Stimulated activated CD4-positive, alpha-beta T cell treated with anti-CD3 and anti-CD28 coated beads, Interleukin-12 subunit alpha, Interleukin-12 subunit beta, amount 100 ng/mL, for 4 hours (primary cell): ENCODE data around the gene NEK4.
A peak's percentile ranks its signal among the peaks of the same experiment; 100 is the strongest.
"Not testable (repeated sequence)": the region's sequence is repeated elsewhere in the genome, so short reads cannot be mapped to it uniquely, and the experiment has no call there.

Experiments
- DNase-seq: peaks from one replicate; pipeline ENCODE4 v3.0.0-alpha.2; 2020

NEK4 gene

DNA sequence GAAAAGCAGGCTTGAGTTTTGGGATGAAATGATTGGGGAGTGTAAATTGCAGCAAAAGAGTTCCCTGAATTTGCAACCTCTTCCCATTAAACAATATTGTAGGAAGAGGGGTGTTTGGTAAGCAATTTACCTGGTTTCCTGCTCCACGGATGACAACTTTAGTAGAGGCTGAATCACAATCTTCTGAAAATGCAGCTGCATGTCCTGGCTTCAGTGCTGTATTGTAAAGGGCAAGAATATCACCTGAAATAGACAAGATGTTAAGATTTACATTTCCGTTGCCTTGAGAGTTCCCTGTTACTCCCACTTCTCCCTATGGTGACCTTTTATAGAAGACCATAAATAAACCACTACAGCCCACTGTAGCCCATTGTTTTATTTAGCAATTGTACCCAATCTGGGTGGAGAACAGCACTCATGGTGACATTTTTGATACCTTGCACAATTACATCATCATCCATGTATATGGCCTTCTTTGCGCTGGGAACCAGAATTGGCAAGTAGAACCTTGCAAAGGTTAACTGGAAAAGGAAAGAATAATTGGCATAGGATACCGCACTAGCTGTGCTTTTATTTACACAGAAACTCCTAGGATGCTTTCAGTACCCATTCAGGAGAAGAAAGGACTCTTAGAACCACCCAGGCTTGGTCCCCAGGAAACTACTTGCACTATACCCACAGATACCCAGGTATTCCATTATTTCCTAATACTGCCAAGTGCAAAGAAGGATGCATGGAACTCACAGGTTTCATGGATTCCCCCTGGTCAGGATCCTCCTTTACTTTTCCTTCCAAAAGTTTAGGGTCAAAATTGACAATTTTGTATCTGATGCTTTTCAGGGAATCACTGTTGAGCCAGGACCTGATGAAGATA lies 74.7 kb downstream of the NEK4 start:
- DNase-seq = no peak

DNA sequence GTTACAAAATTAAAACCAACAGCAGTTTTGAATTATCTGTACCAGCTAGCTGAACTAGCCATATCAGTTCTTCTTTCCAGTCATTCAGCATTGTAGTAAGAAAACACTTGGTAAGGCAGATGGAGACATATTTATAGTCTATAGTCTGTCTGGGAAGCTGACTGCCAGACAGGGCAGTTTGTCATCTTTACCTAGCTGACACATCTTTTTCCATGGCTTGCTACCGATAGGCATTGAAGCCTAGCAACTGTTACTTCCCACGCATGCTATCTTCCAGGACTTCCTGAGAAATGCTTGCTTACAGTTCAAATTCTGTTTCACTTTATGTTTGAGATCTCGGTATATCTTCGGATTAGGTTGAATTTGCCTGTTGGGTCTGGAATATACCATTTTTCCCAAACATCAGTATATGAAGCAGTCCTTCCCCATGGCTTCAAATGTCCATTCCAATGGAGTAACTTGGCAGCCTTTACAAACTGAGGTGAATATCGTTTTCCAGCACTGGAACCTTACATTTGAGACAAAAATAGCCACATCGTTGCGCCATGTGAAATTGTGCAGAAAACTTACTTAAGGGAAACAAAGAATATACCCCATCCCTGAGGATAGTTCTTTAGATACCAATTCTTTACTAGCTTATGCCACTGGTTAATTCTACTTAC lies 76.1 kb downstream of the NEK4 start:
- no peak for DNase-seq

DNA sequence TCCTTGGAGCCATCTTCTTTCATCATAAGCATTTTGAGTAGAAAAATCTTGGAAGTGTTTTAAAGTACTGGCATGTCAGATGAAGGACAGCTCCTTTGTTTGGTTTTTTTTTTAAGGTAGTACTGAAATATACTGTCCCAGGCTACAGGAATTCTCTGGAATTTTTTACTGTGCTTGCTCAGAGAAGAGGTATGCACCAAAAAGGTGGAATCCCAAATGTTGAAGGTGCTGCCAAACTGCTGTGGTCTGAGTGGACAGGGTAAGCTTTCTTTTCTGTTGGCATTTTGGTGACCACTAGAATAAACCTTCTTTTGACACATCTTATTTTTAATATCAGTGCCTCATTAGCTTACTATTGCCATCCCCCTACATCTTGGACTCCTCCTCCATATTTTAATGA lies 77.7 kb downstream of the NEK4 start:
- DNase-seq = no peak

DNA sequence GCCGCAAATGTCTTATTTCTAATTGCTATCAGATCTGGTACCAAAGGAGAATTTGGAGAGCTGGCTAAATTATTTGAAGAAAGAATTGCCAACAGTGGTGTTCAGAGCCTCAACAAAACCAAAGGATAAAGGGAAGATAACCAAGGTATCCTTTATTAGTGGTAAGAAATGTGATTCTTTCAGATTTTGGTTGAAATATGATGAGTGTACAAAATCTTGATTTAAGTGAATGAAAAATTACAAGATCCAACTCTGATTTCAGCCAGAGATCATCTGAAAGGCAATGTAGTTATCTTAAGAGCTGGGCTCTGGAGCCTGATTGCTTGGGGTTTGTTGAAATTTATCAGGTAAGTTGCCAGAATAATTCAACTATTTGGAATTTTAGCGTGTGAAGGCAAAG lies 80.2 kb downstream of the NEK4 start:
- no peak for DNase-seq

DNA sequence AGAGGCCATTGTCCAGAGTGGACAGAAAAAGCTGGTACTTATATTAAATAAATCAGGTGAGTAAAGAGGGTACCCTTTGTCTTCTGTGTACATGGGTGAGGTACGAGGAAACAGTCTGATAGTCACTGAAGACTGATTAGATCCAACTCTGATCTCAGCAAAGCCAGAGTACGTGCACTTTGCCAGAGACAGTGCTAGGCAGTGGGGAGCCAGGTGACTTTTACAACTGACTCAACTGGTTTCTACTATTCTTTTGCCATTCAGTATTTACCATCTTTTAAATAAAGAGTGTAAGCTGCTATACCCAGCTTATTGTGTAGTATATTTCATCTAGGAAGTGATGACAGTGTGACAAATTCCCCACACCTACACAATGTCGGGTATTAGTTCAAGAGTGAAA lies 81.6 kb downstream of the NEK4 start:
- DNase-seq = no peak

DNA sequence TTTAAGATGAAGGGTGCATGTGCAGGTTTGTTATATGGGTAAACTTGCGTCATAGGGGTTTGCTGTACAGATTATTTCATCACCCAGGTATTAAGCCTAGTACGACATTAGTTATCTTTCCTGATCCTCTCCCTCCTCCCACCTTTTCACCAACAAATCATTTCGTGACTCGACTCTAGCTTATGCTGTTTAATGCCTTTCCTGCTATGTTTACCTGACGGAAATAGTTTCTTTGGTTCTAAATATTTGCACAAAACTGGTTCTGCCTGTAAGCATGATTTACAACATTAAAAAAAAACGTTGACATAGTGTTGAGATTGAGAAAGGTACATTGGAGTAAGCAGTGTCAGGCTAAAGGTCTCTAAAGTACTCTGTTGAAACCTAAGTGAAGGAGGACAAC lies 82.5 kb downstream of the NEK4 start:
- DNase-seq = no peak

DNA sequence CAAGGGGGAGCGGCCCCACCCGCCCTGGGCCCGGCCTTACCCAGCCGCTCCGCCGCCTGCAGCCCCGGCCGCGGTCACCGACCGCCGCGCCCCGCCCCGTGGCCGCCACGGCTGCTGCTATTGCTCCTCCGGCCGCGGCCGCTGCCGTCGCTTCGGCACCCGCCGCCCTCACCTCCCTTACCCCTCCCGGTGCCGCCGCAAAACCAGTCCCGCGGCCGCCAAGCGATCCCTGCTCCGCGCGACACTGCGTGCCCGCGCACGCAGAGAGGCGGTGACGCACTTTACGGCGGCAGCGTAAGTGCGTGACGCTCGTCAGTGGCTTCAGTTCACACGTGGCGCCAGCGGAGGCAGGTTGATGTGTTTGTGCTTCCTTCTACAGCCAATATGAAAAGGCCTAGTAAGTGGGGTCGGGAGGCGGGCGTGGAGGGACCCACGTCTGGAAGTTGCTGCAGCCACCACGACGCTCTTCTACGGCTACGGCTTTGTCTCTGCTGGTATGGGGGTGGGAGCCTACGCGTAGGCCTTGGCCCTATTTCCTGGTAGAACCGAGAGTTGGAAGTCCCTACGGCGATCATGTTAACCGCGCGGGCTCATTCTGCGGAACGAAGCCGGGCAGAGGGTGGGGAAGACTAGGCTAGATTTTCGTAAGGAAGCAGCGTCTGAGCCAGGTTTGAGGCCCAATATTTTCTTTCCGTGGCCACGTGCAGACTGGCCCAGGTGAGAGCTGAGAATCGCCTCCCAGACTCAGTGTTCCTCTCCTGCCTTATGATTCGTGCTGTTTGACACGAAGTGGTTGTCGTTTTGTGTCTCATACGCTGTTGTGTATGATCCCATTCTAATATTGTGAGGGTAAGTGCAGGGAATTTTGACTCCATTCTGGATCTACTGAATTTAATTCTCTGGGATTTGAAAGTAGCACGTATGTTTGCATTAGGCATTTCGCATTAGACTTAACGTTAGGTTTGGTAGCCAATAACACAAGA lies 84.7 kb downstream of the NEK4 start, which contains the start of the genes GNL3 and PBRM1:
Gene GNL3, plus strand, starts transcription at position 324 of the 983 bp plus-strand sequence. Its CDS starts 61 bp downstream, at position 385.
Gene PBRM1, minus strand, starts transcription at position 205 of the 983 bp plus-strand sequence.
- peak; percentile 89 for DNase-seq

DNA sequence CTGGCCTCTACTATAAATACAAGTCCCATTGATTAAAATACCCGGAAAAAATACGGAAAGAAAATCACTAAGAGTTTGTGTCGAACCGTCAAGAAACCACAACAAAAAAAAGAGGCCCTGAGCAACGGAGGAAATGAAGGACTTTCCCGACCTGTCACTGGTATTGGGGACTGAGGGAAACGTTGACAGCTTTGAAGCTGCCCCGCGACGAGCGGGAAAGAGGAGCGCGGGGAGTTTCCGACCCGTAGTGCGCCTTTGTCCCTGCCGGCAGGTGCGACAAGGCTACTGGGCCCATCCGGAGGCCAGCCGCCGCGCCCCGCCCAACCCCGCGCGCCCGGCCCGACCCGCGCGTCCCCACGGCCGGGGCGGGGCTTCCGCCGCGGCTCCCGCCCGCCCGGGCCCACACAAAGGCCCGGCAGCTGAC lies 85.4 kb downstream of the NEK4 start:
- DNase-seq = peak; percentile 75

DNA sequence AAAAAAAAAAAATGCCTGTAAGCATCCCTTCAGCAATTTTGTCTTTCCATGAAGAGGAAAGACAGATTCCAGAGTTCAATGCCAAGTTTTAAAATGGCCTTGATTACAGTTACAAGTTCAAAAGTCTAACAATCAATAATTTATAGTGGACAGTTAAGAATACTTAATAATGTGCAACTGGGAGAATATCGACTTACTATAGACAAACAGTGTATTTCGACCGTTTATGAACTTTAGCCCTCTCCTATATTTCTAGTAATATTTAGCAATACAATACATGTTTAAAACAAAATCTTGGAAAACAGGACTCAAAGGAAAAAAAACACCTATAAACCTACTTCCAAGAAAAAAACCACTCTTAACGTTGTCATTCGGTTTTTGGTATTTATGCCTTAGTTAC lies 86.6 kb downstream of the NEK4 start:
- DNase-seq = no peak

DNA sequence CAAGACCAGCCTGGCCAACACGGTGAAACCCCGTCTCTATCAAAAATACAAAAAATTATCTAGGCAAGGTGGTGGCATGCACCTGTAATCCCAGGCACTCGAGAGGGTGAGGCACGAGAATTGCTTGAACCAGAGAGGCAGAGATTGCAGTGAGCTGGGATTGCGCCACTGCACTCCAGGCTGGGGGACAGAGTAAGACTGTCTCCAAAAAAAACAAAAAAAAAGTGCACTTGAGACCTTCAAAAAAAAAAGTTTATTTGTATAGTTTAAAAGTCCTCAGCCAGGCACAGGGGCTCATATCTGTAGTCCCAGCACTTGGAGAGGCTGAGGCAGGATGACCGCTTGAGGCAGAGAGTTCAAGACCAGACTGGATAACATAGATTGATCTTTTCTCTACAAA lies 87.1 kb downstream of the NEK4 start:
- DNase-seq = no peak

DNA sequence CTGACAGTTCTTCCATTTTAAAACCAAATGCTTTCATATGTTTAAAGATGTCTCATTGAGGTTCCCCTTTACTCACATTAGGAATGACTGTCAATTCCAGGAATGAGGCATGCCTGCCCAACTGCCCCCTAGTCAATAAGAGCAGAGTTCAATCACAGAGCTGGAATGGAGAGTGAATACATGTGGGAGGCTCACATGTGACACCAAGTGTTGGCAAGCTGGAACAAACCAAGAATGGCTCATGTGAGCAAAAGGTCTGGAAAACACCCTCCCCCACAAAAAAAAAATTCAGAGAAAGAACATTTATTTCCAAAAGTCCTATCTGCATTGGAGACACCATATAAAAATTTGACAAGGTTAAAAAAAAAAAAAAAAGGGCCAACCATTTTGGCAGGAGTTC lies 88.7 kb downstream of the NEK4 start:
- DNase-seq = no peak

DNA sequence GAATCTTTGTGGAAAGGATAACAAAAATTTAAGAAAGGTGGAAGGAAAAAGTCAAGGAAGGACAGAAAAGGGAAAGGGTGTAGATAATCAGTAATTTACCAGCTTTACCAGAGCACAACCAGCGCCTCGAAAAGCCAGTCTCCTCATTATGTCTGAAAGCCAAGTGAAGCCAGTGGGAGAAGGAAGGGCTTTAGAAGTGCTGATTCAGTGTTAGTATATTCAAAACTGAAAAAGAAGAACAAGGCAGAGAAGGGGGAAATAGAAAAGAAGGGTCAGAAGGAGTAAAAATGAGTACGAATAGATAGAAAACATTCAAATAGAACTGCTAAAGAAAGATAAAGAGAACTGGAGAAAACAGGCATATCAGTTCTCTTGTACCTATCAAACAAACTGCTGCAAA lies 89.1 kb downstream of the NEK4 start:
- no peak for DNase-seq

DNA sequence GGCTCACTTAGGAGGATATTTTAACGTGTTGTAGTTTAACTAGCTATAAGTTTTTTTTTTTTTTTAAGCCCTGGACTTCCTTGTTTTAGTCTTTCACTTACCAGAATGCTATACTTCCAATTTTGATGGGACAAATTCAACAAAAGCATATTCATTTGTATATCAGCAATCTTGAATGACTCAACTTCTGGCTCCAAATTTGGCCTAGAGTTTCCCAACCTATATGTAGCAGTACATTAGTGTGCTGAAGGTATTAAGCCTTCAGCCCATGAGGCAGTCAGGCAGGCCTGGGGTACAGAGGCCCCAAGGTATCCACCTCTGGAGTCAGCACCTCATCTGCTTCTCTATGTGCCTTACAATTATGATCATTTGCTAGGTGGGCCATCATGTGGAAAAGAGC lies 90.9 kb downstream of the NEK4 start:
- no peak for DNase-seq

DNA sequence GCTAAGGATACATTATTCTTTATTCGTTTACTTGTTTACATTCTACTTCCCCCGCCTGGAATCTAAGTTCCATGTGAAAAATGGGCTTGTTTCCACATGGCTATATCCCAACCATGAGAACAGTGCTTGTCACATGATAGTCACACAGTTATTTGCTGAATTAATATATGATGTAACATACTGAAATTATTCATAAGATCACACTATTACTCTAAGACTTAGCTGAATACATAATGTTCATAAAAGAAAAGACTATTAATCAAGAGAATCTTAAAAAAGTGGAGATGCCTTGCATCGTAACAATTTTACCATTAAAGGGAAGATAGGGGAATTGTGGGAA lies 91.6 kb downstream of the NEK4 start:
- DNase-seq = no peak

DNA sequence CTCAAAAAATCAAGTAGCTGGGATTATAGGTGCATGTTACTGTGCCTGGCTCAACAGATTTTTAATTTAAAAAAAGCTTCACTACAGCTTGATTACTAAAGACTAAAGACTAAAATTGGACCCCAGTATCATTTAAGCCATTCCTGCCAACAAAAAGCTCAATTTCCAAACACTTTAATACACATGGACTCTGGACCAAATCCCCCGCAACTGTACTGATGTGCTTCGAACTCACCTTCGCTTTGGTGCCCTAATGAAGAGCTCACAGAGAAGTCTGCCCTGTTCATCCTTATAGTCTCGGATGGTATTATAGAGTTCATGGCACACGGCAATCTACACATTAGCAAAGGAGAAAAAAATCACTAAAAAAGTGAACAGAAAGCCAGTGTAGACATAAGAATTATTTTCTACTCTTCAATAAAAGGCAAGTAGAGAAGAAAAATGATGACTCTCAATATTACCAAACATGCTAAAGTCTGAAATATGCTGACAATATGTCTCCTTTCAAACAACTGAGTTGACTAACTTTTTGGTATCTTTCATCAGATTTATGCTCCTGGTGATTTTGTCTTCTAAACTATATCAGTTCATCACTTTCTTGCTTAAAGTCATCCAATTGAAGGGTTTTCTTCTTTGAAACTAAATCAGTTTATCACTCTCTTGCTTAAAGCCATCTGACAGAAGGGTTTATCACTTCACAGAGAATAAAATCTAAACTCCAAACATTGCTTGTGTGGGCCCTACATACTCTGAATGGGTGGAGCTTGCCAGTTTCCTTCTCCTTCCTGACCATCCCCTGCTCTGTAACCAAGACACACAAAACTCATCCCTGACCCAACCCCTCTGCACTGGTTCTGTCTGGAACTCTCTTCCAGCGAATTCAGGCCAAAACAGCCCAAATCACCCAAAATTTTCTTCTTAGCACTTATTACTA lies 92.2 kb downstream of the NEK4 start:
- DNase-seq = no peak

DNA sequence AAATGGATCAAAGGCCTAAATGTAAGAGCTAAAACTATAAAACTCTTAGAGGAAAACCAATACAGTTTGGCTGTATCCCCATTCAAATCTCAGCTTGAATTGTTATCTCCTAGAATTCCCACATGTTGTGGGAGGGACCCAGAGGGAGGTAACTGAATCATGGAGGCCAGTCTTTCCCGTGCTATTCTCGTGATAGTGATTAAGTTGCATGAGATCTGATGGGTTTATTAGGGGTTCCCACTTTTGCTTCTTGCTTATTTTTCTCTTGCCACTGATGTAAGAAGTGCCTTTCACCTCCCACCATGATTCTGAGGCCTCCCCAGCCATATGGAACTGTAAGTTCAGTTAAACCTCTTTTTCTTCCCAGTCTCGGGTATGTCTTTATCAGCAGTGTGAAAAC lies 94.5 kb downstream of the NEK4 start:
- not testable (repeated sequence) for DNase-seq

DNA sequence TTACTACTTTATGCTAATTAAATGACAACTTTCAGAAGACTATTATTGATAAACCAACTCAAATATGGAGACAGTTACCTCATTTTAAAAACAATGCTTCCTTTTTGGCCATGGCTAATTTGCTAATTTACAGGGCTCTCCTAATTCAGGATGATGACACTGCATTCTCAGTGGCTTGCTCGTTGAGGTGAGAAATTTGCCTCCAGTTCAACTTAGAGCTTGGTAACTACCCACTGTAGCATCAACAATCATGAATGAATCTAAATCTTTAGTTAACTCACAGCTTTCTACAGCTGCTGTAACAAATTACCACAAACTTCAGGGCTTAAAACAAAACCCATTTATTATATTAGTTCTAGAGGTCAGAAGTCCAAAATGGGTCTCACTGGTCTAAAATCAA lies 99.1 kb downstream of the NEK4 start:
- no peak for DNase-seq

DNA sequence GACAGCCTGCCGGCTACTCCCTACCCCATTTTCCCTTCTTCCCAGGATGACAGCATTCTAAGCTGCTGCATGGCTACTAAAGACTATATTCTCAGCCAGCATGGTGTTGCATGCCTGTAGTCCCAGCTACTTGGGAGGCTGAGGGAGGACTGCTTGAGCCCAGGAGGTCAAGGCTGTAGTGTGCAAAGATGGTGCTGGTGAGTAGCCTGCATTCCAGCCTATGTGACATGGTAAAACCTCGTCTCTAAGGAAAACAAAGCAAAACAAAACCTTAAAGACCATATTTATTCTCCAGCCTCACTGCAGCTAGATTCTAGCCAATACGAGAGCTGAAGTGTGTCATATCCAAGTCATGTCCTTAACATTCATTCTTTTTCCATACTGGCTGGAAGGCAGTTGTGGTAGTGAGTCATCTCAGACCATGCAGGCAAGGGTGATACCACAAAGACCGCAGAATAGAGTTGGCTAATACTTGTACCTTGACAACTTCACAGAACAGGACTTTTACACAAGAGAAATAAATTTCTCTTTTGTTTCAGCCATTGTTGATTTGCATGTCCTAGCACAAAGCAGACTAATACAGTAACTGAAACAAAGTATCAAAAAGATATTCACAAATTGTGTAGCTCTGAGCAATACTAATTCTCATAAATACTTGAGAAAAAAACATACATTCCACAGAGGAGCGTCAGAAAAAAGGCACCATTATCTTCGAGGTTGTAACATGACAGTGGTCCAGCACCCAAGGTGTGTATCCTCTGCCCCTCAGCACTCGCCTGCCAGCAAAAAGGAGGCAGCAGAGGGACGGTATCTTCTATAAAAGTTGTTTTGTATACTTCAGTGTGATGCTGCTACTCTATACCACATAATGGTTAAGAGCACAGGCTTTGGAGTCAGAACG lies 99.9 kb downstream of the NEK4 start:
- DNase-seq = no peak

DNA sequence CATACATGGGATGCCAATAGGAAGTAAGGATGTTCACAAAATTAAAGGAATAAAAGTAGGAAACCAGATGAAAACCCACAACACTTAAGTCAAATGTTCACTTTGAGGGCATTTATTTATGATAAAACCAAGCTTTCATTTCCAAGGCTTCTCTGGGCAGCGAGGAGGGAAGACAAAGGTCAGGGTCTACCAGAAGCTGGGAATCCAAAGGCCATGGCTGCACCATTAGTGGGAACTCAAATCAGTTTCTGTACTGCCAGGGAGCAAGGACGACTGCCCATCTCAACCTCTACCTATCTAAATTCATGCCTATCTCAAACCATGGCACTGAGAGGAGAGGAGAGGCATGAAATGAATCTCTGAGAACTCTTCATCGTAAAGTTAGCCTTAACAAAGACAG lies 107.6 kb downstream of the NEK4 start:
- no peak for DNase-seq

DNA sequence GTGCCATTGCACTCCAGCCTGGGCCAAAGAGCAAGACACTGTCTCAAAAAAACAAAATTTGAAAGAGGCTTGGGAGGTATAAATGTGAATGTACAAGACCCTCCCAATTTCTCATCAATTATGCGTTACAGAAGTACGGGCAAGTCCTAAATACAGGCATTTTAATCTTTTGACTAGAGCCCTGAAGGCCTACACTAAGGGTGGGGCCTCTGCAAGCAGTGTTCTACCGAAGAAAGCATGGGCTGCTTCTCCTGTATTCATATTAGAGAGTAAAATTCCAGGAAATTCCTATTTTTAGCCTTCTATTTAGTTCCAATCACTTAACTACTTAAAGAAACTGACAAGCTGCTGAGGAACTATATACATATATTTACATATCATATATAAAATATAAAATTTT lies 110.7 kb downstream of the NEK4 start:
- no peak for DNase-seq
